ENCODE measurements around the gene MICALL2.
"Not testable (repeated sequence)": the region's sequence is repeated elsewhere in the genome, so short reads cannot be mapped to it uniquely, and the experiment has no call there.

The MICALL2 gene

GRCh38 chr7:1447112-1447511 lies 12.2 kb downstream of the MICALL2 start:
- in situ Hi-C loops (cut with HindIII; ENCODE audit: low sequenced_read_pairs) = no loop called here
- H3K4me3 ChIP-seq (ENCODE audit: low read depth, low read length) = no peak overlapping the region
- no peak for TF ChIP-seq CTCF (IDR thresholded peaks at IDR 0.05; ENCODE audit: low read depth, low read length, missing control alignments)
- DNase-seq (ENCODE audit: low read depth) = no peak

GRCh38 chr7:1446620-1447032 lies 12.6 kb downstream of the MICALL2 start:
- in situ Hi-C loops (cut with HindIII; ENCODE audit: low sequenced_read_pairs) = no loop called here
- H3K4me3 ChIP-seq (ENCODE audit: low read depth, low read length) = no peak overlapping the region
- TF ChIP-seq CTCF (IDR thresholded peaks at IDR 0.05; ENCODE audit: low read depth, low read length, missing control alignments) = no peak
- no peak for DNase-seq (ENCODE audit: low read depth)

- in situ Hi-C loops (cut with HindIII; ENCODE audit: low sequenced_read_pairs); DNase-seq (ENCODE audit: low read depth); H3K4me3 ChIP-seq (ENCODE audit: low read depth, low read length): not testable (repeated sequence)
Measured at GRCh38 chr7:1446026-1446425, 13.2 kb downstream of the MICALL2 start.

GRCh38 chr7:1445341-1445740 lies 13.9 kb downstream of the MICALL2 start:
- in situ Hi-C loops (cut with HindIII; ENCODE audit: low sequenced_read_pairs) = no loop called here
- TF ChIP-seq CTCF (IDR thresholded peaks at IDR 0.05; ENCODE audit: low read depth, low read length, missing control alignments) = no peak
- no peak for DNase-seq (ENCODE audit: low read depth)
- no peak overlapping the region for H3K4me3 ChIP-seq (ENCODE audit: low read depth, low read length)

- in situ Hi-C loops (cut with HindIII; ENCODE audit: low sequenced_read_pairs) = no loop called here
- DNase-seq (ENCODE audit: low read depth) = no peak
- no peak for TF ChIP-seq CTCF (IDR thresholded peaks at IDR 0.05; ENCODE audit: low read depth, low read length, missing control alignments)
- H3K4me3 ChIP-seq (ENCODE audit: low read depth, low read length) = no peak overlapping the region
Measured at GRCh38 chr7:1444925-1445322, 14.3 kb downstream of the MICALL2 start.

- no peak for TF ChIP-seq CTCF (IDR thresholded peaks at IDR 0.05; ENCODE audit: low read depth, low read length, missing control alignments)
- no peak overlapping the region for H3K4me3 ChIP-seq (ENCODE audit: low read depth, low read length)
- in situ Hi-C loops (cut with HindIII; ENCODE audit: low sequenced_read_pairs) = no loop called here
- no peak for DNase-seq (ENCODE audit: low read depth)
Measured at GRCh38 chr7:1444214-1444924, 14.9 kb downstream of the MICALL2 start.

- in situ Hi-C loops (cut with HindIII; ENCODE audit: low sequenced_read_pairs); DNase-seq (ENCODE audit: low read depth); H3K4me3 ChIP-seq (ENCODE audit: low read depth, low read length): not testable (repeated sequence)
Measured at GRCh38 chr7:1443587-1444200, 15.6 kb downstream of the MICALL2 start.

Data from astrocyte of the cerebellum (primary cell).